Hepatocyte (in vitro differentiated cells): ENCODE data around the gene SEMG2.

Experiments
- CTCF ChIP-seq: fragments of 200-600 bp; sonication (generic); IDR thresholded peaks from 2 replicates; pipeline ENCODE4 v1.5.1; 2016; ENCODE audit warnings: antibody characterized with exemption, mild to moderate bottlenecking; ENCODE audit not compliant: poor library complexity
- EZH2 ChIP-seq: fragments of 200-600 bp; sonication (generic); IDR thresholded peaks from 2 replicates; pipeline ENCODE4 v1.6.1; 2016; ENCODE audit warnings: antibody characterized with exemption, mild to moderate bottlenecking, borderline replicate concordance
- EZH2phosphoT487 ChIP-seq: fragments of 200-600 bp; sonication (generic); IDR thresholded peaks from one replicate; pipeline ENCODE4 v1.6.1; 2018; ENCODE audit warnings: antibody characterized with exemption, mild to moderate bottlenecking, low read depth, moderate library complexity; ENCODE audit not compliant: unreplicated experiment, severe bottlenecking

- TF ChIP-seq CTCF (no peak), EZH2phosphoT487 (no peak), EZH2 (no peak)
Measured at GRCh38 chr20:45247865-45248264, 26.7 kb downstream of the SEMG2 start.
